LNCAP (cell line): ENCODE measurements around the gene HSP90B1.

Source experiments
- CTCF ChIP-seq: fragments of 450-650 bp; IDR thresholded peaks from 2 replicates; pipeline ENCODE4 v1.5.1; 2017; ENCODE audit warnings: mild to moderate bottlenecking

HSP90B1 gene

DNA sequence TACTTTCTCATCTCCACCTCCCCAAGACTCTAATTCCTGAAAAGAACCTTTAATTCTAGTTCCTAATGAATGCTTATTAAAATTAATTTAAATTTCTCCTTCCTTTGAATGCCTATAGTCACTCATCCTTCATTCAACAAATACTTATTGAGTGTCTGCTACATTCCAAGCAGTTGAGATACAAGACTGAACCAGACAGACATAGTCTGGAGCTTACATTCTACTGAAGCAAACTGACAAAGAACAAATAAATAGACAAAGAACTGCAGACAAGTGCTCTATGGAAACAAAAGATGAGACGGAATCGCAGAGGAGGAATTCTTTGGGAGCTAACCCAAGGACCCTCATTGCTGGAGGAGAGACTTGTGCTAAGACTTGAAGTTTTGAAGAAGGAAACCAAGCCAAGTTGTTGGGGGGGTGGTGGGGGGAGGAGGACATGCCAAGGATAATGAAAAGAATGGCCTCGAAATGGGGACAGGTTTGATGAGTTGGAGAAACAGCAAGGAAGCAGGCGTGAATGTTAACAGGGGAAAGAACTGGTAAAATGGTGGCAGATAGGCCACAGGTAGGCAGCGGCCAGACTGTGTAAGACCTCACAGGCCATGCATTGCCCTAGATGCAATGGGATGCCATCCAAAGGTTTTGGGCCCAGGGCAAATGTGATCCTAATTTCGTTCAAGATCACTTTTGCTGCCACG lies 25.8 kb downstream of the HSP90B1 start:
- TF ChIP-seq CTCF = no peak

DNA sequence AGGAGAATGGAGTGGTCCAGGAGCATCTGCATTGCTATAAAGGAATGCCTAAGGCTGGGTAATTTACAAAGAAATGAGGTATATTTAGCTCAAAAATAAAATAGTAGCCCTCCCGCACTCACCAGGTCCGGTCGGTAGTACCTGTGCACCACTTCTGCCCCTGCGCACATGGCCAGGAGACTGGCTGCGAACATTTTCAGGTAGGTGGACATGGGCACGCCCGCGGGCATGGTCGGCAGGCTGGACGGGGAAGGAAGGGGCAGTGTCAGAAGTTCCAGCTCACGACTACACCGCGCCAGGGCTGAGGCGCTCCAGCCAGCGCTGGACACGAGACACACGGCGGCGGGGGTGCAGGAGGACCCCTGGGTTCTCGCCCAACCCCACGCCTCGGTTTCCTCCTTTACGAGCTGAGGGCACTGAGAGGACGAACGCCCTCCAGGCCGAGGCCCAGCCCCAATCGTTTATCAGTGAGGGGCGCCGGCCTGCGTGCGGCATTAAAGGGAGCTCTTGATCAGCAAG lies 26.4 kb downstream of the HSP90B1 start:
- TF ChIP-seq CTCF = no peak

- no peak for TF ChIP-seq CTCF
Observed at GRCh38 chr12:103957865-103958388, 27.7 kb downstream of the HSP90B1 start.

DNA sequence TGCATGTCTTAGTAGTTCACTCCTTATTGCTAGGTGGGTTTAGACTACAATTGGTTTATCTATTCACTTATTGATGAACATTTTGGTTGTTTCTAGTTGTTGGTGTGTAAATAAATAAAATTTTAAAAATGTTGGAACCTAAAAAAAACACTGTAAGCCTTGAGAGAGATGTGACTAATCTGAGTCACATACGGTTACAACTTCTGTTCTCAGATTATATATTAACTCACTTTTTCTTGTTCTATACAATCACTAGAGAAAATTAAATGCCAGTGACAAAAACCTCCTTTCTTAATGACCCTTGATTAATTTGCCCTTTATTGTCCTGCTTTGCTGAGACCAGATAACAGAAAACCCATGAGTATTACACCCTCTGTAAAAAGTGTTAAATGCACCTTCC lies 28.4 kb downstream of the HSP90B1 start:
- TF ChIP-seq CTCF = no peak

DNA sequence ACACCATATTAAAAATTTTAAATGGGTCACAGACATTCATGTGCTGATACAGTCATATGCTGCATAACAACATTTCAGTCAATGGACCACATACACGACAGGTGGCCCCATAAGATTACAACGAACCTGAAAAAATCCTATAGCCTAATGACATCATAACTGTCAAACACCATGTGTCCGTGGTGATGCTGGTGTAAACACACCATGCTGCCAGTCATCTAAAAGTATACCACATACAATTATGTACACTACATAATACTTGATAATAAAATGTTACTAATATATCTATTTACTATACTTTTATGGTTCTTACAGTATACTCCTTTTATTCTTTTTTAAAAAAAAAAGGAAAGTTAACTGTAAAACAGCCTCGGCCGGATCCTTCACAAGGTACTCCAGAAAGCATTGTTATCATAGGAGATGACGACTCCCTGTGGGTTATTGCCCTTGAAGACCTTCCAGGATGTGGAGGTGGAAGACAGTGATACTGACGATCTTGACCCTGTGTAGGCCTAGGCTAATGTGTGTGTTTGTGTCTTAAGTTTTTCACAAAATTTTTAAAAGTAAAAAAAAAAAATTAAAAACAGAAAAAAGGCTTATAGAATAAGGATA lies 30.5 kb downstream of the HSP90B1 start:
- no peak for TF ChIP-seq CTCF

DNA sequence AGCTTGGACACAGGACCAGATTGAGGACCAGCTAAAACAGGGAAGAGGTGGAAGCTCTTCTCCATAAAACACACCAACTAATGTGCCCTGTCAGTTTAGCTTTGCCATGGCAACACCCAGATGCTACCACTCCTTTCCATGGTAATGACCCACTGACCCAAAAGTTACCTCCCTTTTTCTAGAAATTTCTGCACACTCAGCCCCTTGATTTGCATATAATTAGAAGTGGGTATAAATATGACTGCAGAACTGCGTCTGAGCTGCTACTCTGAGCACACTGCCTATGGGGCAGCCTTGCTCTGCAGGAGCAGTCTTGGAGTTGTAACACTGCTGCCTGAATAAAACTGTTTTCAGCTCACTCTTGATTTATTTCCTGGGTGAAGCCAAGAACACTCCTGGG lies 32.3 kb downstream of the HSP90B1 start:
- no peak for TF ChIP-seq CTCF

DNA sequence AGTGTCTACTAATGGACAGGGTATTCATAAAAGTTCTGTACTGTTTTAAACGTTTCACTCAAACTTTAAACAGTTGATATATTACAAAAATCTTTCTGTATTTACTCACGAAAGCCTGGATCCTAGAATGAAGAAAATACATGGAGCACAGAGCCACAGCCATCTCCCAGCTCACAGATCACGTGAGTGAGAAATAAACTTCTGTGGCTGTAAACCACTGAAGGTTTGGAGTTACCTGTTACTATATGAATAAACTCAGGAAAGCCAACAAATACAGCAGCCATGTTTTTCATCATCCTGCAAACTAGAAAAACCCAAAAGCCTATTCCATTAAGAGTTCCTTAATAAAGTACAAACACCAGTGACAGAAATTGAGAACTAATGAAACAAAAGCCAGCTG lies 34.6 kb downstream of the HSP90B1 start:
- TF ChIP-seq CTCF = no peak
